Fibroblast of villous mesenchyme (primary cell): ENCODE results near the gene CLDN7. TPM values are rescaled to one million over a fixed set of nuclear protein-coding genes. Genes with fewer than 3 reads are reported as not detected.

ENCODE experiments used
- DNase-seq: peaks from one replicate; pipeline ENCODE4 v3.0.0-alpha.2; 2010; ENCODE audit warnings: low read depth
- H3K4me3 ChIP-seq: 2 replicates; pipeline ENCODE4 v1.5.1; 2011; ENCODE audit warnings: low read depth, mild to moderate bottlenecking, low read length
- total RNA-seq: library from RNA; depleted of rRNA; stranded (reverse); fragments of >200 nt; gene quantifications from 2 replicates; pipeline ENCODE4 v1.2.3, GENCODE V29; 2012
- TF ChIP-seq, protein P1 (sequence below): IDR thresholded peaks from 2 replicates; pipeline ENCODE4 v1.5.1; 2012; ENCODE audit warnings: low read depth, mild to moderate bottlenecking, low read length; ENCODE audit not compliant: insufficient read depth

Gene CLDN7
- total RNA-seq, 1 donor, result 5.2 TPM

DNA sequence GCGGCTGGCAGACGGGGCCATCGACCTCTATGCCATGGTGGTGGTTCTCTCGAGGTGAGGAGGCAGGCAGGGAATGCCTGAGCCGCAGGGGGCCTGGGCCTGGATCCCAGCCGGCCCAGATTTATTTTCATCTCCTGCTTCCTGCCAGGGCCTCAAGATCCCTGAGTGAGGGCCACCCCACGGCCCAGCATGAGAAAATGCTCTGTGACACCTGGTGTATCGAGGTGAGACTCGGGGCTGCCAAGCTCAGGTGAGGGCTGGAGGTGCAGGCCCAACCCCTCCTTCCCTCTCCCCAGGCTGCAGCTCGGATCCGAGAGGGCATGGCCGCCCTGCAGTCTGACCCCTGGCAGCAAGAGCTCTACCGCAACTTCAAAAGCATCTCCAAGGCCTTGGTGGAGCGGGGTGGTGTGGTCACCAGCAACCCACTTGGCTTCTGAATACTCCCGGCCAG is 37.6 kb downstream of the CLDN7 start:
- H3K4me3 ChIP-seq, result no peak overlapping the region
- no peak for DNase-seq
- TF ChIP-seq, protein P1, sequence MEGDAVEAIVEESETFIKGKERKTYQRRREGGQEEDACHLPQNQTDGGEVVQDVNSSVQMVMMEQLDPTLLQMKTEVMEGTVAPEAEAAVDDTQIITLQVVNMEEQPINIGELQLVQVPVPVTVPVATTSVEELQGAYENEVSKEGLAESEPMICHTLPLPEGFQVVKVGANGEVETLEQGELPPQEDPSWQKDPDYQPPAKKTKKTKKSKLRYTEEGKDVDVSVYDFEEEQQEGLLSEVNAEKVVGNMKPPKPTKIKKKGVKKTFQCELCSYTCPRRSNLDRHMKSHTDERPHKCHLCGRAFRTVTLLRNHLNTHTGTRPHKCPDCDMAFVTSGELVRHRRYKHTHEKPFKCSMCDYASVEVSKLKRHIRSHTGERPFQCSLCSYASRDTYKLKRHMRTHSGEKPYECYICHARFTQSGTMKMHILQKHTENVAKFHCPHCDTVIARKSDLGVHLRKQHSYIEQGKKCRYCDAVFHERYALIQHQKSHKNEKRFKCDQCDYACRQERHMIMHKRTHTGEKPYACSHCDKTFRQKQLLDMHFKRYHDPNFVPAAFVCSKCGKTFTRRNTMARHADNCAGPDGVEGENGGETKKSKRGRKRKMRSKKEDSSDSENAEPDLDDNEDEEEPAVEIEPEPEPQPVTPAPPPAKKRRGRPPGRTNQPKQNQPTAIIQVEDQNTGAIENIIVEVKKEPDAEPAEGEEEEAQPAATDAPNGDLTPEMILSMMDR, result no peak

DNA sequence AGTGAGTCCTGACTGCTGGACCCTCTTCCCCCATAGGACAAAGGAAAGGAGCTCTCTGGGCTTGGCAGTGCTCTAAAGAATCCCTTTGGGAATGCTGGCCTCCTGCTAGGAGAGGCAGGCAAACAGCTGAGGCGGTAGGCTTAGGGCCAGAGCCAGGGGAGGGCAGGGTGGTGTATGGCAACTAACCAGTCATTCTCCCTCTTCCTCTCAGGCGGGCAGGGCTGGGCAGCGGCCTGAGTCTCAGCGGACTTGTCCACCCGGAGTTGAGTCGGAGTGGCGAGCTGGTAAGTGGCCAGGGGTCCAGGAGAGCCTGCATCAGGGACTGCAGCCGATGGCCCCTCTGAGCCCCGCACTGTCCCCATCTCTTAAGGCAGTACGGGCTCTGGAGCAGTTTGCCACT is 38.2 kb downstream of the CLDN7 start:
- H3K4me3 ChIP-seq, result no peak overlapping the region
- TF ChIP-seq, protein P1, result no peak
- no peak for DNase-seq

DNA sequence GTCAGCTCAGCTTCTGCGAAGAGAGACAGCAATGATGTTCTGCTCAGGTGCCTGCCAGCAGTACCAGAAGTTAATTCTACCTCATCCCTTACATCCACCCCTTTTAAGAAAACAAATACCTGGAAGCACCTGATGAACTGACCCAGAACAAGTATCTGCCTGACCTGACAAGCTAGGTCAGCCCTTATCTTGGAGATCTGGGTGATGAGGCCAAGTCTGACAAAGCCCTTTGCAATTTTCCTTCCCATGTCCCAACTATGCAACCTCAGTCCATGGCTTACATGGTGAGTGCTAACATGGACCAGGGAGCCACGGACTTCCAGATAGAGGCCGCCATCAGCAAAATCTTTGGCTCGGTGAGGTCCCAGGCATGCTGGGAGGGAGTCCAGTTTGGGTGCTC is 38.9 kb downstream of the CLDN7 start:
- TF ChIP-seq, protein P1, result no peak
- no peak overlapping the region for H3K4me3 ChIP-seq
- no peak for DNase-seq

DNA sequence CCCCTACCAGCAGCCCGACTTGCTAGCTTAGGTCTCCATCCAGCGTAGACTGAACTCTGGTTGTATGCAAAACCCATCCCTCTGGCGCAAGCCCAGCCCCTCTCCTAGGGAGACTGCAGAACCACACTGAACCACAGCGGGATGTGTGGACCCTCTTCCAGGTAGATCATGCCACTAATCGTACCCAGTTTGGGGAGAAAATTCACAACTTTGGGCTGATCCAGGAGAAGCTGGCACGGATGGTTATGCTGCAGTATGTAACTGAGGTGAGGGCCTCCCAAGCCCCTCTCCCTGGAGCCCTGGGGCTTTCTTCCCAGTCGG is 39.3 kb downstream of the CLDN7 start:
- TF ChIP-seq, protein P1, result no peak
- DNase-seq, result no peak
- no peak overlapping the region for H3K4me3 ChIP-seq

DNA sequence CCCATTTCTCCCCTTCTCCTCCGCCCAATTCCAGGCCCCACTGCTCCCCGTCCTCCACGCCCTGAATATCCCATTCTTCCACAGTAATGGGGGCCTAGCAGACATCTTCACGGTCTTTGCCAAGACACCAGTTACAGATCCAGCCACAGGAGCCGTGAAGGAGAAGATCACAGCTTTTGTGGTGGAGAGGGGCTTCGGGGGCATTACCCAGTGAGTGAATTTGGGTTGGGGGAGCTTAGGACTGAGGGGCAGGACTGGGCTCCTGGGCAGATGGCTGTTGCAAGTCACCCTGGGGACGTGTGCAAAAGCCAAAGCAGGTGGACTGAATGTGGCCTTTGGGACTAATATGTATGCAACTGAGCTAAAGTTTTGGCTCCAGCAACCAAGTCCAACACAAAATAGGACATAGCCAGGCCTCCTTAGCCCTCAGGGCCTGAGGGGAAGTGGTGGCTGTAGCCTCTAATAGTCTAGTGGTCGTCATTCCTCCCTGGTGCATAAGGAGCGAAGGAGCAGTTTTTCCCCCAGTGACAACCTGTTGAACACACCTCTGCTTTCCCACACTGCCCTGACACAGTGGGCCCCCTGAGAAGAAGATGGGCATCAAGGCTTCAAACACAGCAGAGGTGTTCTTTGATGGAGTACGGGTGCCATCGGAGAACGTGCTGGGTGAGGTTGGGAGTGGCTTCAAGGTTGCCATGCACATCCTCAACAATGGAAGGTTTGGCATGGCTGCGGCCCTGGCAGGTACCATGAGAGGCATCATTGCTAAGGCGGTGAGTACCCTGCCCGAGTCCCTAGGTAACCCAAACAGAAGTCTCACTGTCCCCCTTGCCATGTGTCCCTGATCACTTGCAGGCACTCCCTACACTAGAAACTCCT is 39.9 kb downstream of the CLDN7 start:
- DNase-seq, result no peak
- TF ChIP-seq, protein P1, result no peak
- H3K4me3 ChIP-seq, result no peak overlapping the region

DNA sequence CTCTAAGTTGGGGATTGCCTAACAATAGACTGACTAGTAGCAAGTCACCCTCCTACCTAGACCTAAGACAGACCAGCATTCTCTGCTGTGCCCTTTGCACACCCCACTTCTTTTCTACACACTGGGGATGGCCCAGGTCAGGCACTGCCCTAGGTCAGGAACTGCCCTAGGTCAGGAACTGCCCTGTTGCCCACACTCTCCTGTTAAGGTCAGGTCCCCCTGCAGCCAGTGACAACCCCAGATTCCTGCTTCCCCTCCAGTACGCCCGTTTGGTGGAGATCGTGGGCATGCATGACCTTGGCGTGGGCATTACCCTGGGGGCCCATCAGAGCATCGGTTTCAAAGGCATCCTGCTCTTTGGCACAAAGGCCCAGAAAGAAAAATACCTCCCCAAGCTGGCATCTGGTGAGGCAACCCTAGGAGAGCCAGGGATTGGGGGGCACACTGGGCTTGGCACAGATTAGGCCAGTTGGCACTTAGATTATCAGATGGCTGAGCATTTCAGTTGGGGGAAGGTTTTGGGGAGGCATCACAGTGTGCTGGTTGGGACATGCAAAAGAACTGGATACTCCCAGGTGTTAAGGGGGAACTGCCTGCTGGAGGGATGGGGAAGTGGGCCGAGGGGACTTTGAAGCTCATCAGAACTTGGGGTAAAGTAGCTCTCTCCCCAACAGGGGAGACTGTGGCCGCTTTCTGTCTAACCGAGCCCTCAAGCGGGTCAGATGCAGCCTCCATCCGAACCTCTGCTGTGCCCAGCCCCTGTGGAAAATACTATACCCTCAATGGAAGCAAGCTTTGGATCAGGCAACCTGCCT is 40.8 kb downstream of the CLDN7 start:
- TF ChIP-seq, protein P1, result no peak
- no peak for DNase-seq
- no peak overlapping the region for H3K4me3 ChIP-seq
